Psoas muscle (tissue), 8 donors: ENCODE measurements around the gene UGGT1. TPM values are rescaled to one million over a fixed set of nuclear protein-coding genes. Genes with fewer than 3 reads are reported as not detected.
"Not testable (repeated sequence)": the region's sequence is repeated elsewhere in the genome, so short reads cannot be mapped to it uniquely, and the experiment has no call there.

ENCODE experiments used
- ATAC-seq, 4 donors: fragments of 200-7000 bp; cut with Tn5 transposase; one replicate each; pipeline ENCODE4 v1.9.1; 2020; ENCODE audit warnings: moderate library complexity in 3 of 4, mild to moderate bottlenecking in 2 of 4
- DNase-seq, 2 donors: peaks; one replicate each; pipeline ENCODE4 v3.0.0-alpha.2; 2020
- H3K27ac ChIP-seq: fragments of 200-600 bp; one replicate; pipeline ENCODE4 v1.8.0; 2022
- H3K27me3 ChIP-seq, 3 donors: fragments of 200-600 bp in 1 of 3; one replicate each; pipeline versions ENCODE4 v1.6.1 to v1.8.0; 2013 to 2022; ENCODE audit warnings: low read length in 2 of 3, mild to moderate bottlenecking in 2 of 3, moderate library complexity in 1 of 3; ENCODE audit not compliant: insufficient read depth in 3 of 3
- H3K36me3 ChIP-seq, 2 donors: fragments of 200-600 bp in 1 of 2; one replicate each; pipeline versions ENCODE4 v1.6.1 to v1.8.0; 2013 to 2022; ENCODE audit warnings: low read depth in 1 of 2, mild to moderate bottlenecking in 1 of 2, moderate library complexity in 1 of 2; ENCODE audit not compliant: insufficient read depth in 1 of 2
- H3K4me1 ChIP-seq: fragments of 200-600 bp; one replicate; pipeline ENCODE4 v1.8.0; 2022
- H3K4me3 ChIP-seq: fragments of 200-600 bp; one replicate; pipeline ENCODE4 v1.8.0; 2022; ENCODE audit warnings: mild to moderate bottlenecking
- H3K9me3 ChIP-seq: fragments of 200-600 bp; one replicate; pipeline ENCODE4 v1.8.0; 2022
- WGBS, 3 donors: extraction: QIAGEN DNeasy Blood & Tissue Kit; methylation state at CpG; one replicate each; pipeline versions ENCODE4 v1.1.6 to v1.1.7; 2013; 5-methylcytosine and 5-hydroxymethylcytosine counted together
- intact Hi-C, 2 donors: fragments of 100-400 bp; cut with DNase I; formaldehyde crosslinking; loops; one replicate each; pipeline versions ENCODE4 v1.11.0 to v1.14.2; 2022
- polyA plus RNA-seq, 3 donors: library from polyadenylated mRNA; stranded (reverse); fragments of 200-250 nt; gene quantifications; one replicate each; pipeline ENCODE4 v1.2.3, GENCODE V29; 2013
- total RNA-seq, 4 donors: library from RNA; stranded (reverse); fragmentation: NEBNext Ultra II Directional in 2 of 4; extraction: Animal tissue kit (Norgen Biotek cat#: 25700) in 2 of 4; gene quantifications; one replicate each; pipeline versions ENCODE4 v1.2.1 to v1.2.4, GENCODE V29; 2021 to 2023
- TF ChIP-seq, protein P1 (sequence below): fragments of 200-600 bp; IDR thresholded peaks from one replicate; pipeline ENCODE4 v1.8.0; 2022; ENCODE audit warnings: antibody characterized with exemption
- donor health status: healthy with polysubstance abuse.
- donor health status: DM: no; HTN: no; CAD: no; lungs with moderate emphysema.
- donor health status: Bipolar disorder and iron deficiency.
- donor health status: healthy.
- donor health status: DM: yes; HTN: yes; CAD: no.
- donor health status: DM: no; HTN: no; CAD: no.
- donor health status: DM: no; HTN: no; CAD: no.
- donor health status: DM: yes; HTN: yes; CAD: no.

Gene UGGT1
- total and polyA plus RNA-seq, 7 donors = 11.1 to 41.7 (median 32.1) TPM

- no peak overlapping the region for H3K27ac ChIP-seq
- no peak overlapping the region for H3K4me3 ChIP-seq
- TF ChIP-seq, protein P1, sequence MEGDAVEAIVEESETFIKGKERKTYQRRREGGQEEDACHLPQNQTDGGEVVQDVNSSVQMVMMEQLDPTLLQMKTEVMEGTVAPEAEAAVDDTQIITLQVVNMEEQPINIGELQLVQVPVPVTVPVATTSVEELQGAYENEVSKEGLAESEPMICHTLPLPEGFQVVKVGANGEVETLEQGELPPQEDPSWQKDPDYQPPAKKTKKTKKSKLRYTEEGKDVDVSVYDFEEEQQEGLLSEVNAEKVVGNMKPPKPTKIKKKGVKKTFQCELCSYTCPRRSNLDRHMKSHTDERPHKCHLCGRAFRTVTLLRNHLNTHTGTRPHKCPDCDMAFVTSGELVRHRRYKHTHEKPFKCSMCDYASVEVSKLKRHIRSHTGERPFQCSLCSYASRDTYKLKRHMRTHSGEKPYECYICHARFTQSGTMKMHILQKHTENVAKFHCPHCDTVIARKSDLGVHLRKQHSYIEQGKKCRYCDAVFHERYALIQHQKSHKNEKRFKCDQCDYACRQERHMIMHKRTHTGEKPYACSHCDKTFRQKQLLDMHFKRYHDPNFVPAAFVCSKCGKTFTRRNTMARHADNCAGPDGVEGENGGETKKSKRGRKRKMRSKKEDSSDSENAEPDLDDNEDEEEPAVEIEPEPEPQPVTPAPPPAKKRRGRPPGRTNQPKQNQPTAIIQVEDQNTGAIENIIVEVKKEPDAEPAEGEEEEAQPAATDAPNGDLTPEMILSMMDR = no peak
- no peaks in the 10 kb centered on the region for H3K27me3 ChIP-seq
- WGBS, 3 donors = 56 to 61% (median 57%) methylated on average over 4 of the region's 4 CpGs
- no peak for DNase-seq
- peaks cover 15 to 94% of the 10 kb centered on the region in 2 donors for H3K36me3 ChIP-seq
- no peaks in the 10 kb centered on the region for H3K4me1 ChIP-seq
- H3K9me3 ChIP-seq = no peaks in the 10 kb centered on the region
- intact Hi-C loops = no loop called here
- ATAC-seq = no peak
Observed at GRCh38 chr2:128169933-128170709, 79.1 kb downstream of the UGGT1 start.

GRCh38 chr2:128170776-128171175, 79.8 kb downstream of the UGGT1 start:
- ATAC-seq (no peak), DNase-seq (no peak)
- WGBS, 3 donors = 80 to 87% (median 84%) methylated on average over 6 of the region's 6 CpGs
- TF ChIP-seq, protein P1 = no peak
- H3K36me3 ChIP-seq = peaks cover 15 to 94% of the 10 kb centered on the region in 2 donors
- no peaks in the 10 kb centered on the region for H3K9me3 ChIP-seq
- no peaks in the 10 kb centered on the region for H3K27me3 ChIP-seq
- no peak overlapping the region for H3K27ac ChIP-seq
- intact Hi-C loops = no loop called here
- H3K4me3 ChIP-seq = no peak overlapping the region
- H3K4me1 ChIP-seq = no peaks in the 10 kb centered on the region

DNA sequence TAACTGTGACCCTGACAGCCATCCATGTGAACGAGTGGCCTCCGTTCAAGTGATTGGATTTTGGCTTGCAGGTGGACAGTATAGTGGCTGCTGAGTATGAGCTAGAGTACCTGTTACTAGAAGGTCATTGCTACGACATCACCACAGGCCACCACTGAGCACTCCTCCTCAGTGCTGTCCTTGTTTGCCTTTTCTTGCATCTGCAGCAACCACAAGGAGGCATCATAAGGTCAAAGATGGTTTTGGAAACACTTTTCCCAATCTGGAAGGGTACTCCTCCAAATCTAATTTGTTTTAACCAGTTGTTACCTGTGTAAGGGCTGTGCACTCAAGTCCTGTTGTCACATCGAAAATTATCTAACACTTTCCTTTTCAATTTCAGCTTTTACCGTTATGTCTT, 81.2 kb downstream of the UGGT1 start:
- intact Hi-C loops = no loop called here
- Histone ChIP-seq H3K36me3 (peaks cover 18 to 94% of the 10 kb centered on the region in 2 donors), H3K27ac (no peak overlapping the region), H3K4me3 (no peak overlapping the region), H3K4me1 (no peaks in the 10 kb centered on the region), H3K9me3 (no peaks in the 10 kb centered on the region), H3K27me3 (no peaks in the 10 kb centered on the region)
- ATAC-seq (peak in 2 of 4 donors; percentile 42 to 57), DNase-seq (no peak)
- WGBS, 3 donors = 85 to 90% (median 88%) methylated on average over 5 of the region's 5 CpGs
- TF ChIP-seq, protein P1 = peak; percentile 30

GRCh38 chr2:128174067-128174466, 83.1 kb downstream of the UGGT1 start:
- DNase-seq, H3K4me1 ChIP-seq, H3K27ac ChIP-seq, intact Hi-C loops, H3K4me3 ChIP-seq, H3K27me3 ChIP-seq, ATAC-seq, H3K9me3 ChIP-seq: not testable (repeated sequence)
- WGBS, 3 donors = 82 to 92% (median 85%) methylated on average over 4 of the region's 4 CpGs
- H3K36me3 ChIP-seq = peaks cover 19 to 96% of the 10 kb centered on the region in 2 donors

- ATAC-seq = no peak
- WGBS, 3 donors = 94 to 97% (median 96%) methylated on average over 3 of the region's 3 CpGs
- H3K4me3 ChIP-seq = no peak overlapping the region
- no peak for DNase-seq
- intact Hi-C loops = loop anchor here (5.0 kb wide), 1 partner anchor 115 kb away; no protein-coding TSS in a partner anchor
- H3K27ac ChIP-seq = no peak overlapping the region
- peaks cover 25 to 91% of the 10 kb centered on the region in 2 donors for H3K36me3 ChIP-seq
- TF ChIP-seq, protein P1 = no peak
- no peaks in the 10 kb centered on the region for H3K4me1 ChIP-seq
- no peaks in the 10 kb centered on the region for H3K27me3 ChIP-seq
- no peaks in the 10 kb centered on the region for H3K9me3 ChIP-seq
Observed at GRCh38 chr2:128177315-128177714, 86.3 kb downstream of the UGGT1 start.
